GM12891 (cell line): ENCODE data around the gene EWSR1.

Experiments used
- DNase-seq: peaks from one replicate; pipeline ENCODE4 v3.0.0; 2011; ENCODE audit warnings: low spot score; ENCODE audit not compliant: insufficient read length
- FAIRE-seq: peaks from 2 replicates; lab custom pipeline; 2011; peaks lifted over from hg19 to GRCh38; lab: Jason Lieb, UNC
- PAX5 ChIP-seq: IDR thresholded peaks from 2 replicates; pipeline ENCODE4 v1.6.1; 2011; ENCODE audit warnings: low read length, moderate library complexity, mild to moderate bottlenecking; ENCODE audit not compliant: insufficient read depth, severe bottlenecking
- POLR2A ChIP-seq: IDR thresholded peaks from 2 replicates; pipeline ENCODE4 v1.6.1; 2011; ENCODE audit warnings: low read depth, low read length, control low read depth
- POLR2AphosphoS5 ChIP-seq: IDR thresholded peaks from 2 replicates; pipeline ENCODE4 v1.6.1; 2011; ENCODE audit warnings: low read depth, low read length, control low read depth
- POU2F2 ChIP-seq: IDR thresholded peaks from 2 replicates; pipeline ENCODE4 v1.6.1; 2011; ENCODE audit warnings: low read depth, mild to moderate bottlenecking, control low read depth, low read length, moderate library complexity
- SPI1 ChIP-seq: IDR thresholded peaks from 2 replicates; pipeline ENCODE4 v1.6.1; 2011; ENCODE audit warnings: low read depth, low read length, control low read depth
- TAF1 ChIP-seq: IDR thresholded peaks from 2 replicates; pipeline ENCODE4 v1.6.1; 2011; ENCODE audit warnings: low read depth, low read length, control low read depth

The EWSR1 gene

DNA sequence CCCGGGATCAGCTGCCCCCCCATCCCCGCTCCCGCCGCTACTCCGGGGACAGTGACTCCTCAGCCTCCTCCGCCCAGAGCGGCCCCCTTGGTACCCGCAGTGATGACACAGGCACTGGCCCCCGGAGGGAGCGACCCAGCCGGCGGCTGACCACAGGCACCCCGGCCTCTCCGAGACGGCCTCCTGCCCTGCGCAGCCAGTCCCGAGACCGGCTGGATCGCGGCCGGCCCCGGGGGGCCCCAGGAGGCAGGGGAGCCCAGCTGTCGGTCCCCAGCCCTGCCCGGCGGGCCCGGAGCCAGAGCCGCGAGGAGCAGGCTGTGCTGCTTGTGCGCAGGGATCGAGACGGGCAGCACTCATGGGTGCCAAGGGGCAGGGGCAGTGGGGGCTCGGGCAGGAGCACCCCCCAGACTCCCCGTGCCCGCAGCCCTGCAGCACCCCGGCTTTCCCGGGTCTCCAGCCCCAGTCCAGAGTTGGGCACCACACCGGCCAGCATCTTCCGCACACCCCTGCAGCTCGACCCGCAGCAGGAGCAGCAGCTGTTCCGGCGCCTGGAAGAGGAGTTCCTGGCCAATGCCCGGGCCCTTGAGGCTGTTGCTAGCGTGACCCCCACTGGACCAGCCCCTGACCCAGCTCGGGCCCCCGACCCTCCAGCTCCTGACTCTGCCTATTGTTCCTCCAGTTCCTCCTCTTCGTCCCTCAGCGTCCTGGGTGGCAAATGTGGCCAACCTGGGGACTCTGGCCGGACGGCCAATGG lies 43.6 kb downstream of the EWSR1 start:
- FAIRE-seq (no peak), DNase-seq (peak; percentile 13)
- TF ChIP-seq SPI1 (no peak), POU2F2 (no peak), POLR2AphosphoS5 (no peak), TAF1 (no peak), POLR2A (no peak), PAX5 (no peak)

DNA sequence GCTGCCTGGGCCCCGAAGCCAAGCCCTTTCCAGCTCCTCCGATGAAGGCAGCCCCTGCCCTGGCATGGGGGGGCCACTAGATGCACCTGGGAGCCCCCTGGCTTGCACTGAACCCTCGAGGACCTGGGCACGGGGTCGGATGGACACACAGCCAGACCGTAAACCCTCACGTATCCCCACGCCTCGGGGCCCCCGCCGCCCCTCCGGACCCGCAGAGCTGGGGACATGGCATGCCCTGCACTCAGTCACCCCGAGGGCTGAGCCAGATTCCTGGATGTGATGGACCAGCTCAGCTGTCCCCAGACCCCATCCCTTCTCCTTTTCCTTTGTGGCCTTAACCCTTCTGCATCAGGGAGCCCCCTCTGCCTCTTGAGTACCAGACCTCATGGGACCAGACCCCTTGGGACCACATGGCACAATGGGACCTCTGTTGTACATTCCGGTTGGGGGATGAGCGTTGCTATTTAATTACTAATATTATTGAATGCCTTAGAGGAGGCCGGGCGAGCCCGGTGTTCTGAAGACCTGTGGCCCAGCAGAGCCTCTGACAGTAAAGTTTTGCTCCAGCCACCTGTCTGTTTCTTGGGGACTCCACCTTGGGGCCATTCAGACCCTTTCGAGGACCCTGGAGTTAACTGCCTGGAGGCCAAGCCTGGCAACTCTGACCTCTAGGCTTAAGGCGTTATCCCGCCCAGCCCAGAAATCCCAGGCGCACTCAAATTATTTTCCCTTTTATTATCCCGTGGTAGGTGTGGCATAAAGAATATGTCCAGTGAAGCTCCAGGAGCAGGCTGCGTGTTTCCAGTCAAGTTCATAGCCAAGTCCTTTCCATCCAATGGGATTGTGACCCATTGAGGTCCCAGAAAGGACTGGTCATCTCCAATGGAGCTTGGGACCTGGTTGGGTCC lies 44.4 kb downstream of the EWSR1 start:
- FAIRE-seq (no peak), DNase-seq (peak; percentile 15)
- TF ChIP-seq TAF1 (no peak), POLR2AphosphoS5 (no peak), POU2F2 (no peak), PAX5 (no peak), SPI1 (no peak), POLR2A (no peak)

DNA sequence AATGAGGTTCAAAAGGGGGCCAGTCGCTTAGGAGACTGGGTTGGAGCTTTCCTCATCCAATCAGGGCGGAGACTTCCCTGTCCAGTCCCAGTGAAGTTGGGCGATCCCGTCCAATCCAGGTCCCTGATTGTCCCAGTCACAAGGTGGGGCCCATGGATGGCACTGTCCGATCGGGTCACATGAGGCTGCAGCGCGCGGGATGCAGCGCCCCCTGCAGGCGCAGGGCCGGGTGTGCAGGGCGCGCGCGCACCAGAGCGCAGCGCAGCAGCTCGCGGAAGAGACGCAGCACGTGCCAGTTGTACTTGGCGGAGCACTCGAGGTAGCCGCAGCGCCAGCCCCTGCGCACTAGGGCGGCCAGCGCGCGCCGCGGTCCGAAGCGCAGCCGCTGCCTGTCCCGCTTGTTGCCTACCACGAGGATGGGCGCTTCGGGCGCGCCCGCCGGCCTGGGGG lies 45.1 kb downstream of the EWSR1 start:
- DNase-seq (peak; percentile 53), FAIRE-seq (peak; percentile 35)
- TF ChIP-seq POU2F2: no peak
- no peak for TF ChIP-seq POLR2A
- TF ChIP-seq PAX5: no peak
- TF ChIP-seq POLR2AphosphoS5: no peak
- TF ChIP-seq SPI1: no peak
- TF ChIP-seq TAF1: no peak

DNA sequence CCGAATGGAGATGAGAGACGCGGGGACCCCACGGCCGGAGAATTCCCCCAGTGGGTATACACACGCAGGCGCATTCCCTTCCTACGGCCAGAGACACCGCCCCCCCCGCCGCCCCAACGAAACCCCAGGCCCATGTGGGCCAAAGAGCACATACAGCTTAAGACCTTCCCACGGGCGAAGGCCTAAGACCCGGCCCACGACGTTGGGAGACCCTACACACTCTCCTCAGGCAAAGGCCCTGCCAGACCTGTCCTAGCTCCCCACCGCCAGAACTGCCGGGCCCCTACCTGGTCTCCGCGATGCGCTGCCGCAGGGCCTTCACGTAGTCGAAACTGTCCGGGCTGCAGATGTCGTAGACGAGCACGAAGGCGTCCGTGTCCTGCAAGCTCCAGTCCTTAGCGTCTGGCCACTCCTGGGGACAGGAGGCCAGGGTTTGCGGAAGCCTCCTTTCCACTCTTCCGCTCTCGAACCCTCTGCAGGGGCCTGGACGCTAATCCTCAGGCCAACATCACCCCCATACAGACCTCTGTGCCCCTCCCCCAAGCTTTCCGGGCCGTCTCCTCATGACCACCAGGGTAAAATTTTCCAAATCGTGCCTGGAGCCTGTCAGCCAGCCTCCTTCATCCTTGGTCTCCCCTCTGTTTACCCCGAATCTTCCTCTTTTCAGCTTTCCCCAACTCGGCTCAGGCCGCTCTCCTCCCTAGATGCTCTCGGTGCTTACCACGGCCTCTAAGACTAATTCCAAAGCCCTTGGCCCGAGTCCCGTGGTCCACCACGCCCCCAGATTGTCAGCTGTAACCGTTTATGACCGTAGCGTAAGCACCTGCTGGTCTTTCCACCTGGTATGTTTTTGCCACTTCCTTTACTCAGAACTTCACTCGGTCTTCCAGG lies 45.8 kb downstream of the EWSR1 start:
- peak; percentile 31 for DNase-seq

DNA sequence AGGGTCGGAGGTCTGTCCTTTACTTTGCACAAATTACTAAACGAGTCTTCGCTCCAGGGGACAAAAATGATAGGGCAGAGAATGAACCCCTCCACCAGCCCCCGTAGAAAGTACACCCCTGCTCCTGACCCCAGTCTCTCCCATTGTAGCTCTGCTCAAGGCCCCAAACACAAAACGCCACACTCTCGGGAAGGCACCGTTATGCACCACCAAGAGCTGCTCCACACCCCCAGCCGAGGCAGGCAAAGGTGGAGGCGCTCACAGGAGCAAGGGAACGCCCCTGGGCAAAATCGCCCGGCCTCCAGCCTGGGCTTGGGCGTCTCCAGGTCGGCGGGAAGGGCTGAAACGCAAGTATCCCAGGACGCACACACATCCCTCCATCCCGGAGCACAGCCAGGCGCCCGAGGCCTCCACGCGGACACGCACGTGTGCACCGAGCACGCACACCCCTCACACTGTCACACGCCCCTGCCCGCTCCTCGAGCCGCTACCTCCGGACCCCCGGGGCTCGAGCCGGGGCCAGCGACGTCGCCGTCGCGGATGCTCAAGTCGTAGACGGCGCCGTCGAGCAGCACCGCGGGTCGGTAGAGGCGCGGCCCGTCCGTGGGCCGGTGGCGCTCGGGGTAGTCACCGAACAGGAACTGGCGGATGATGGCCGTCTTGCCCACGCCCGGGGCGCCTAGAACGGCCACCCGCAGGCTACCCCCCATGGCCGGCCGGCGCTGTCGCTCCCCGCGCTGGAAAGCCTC lies 46.6 kb downstream of the EWSR1 start:
- FAIRE-seq: no peak
- no peak for TF ChIP-seq POU2F2
- TF ChIP-seq POLR2AphosphoS5: no peak
- no peak for TF ChIP-seq PAX5
- no peak for TF ChIP-seq TAF1
- DNase-seq: peak; percentile 39

More for the DNA sequence above, 45.8 kb downstream of the EWSR1 start:
- no peak for FAIRE-seq
- TF ChIP-seq POU2F2: no peak

DNA sequence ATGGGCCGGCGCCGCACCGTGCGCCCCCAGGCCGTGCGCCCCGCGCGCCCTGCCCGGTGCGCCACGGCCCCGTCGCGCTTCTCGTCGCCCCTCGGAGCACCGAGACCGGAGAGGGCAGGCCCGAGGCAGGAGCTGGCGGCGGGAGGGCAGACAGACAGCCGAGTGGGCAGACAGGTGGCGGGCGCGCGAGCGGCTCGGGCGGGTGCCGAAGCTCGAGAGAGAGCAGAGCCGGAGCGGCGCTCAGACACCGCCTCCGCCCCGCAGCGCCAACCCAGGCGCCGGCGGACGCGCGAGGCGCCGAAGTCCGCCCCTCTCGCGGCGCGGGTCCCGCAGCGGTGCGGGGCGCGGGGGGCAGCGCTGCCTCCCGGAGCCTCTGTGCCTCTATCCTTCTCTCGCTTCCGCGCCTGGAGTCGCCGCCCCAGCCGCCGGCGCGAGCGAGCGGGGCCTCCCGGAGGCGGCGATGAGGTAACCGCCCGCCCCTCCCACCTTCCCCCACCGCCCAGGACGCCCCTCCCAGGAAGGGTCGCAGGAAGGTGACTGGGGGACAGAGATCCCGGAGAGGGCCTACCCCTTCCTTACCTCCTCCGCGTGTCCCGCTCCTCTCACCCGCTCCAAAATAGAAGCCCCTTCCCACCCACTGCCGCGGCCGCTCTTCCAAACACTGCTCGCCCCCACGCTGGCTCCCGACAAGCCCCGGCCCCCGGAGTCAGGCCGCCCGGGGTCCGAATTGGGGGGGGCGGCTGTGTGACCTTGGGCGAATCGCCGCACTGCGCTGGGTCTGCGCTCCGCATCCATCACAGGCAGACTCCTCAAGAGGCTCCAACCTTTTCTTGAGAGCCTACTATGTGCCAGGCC lies 47.4 kb downstream of the EWSR1 start, which contains the start of gene RASL10A:
Gene RASL10A (minus strand): TSS at position 412 of the 855 bp plus-strand sequence. CDS start 451 bp downstream, outside the sequence.
- no peak for FAIRE-seq

DNA sequence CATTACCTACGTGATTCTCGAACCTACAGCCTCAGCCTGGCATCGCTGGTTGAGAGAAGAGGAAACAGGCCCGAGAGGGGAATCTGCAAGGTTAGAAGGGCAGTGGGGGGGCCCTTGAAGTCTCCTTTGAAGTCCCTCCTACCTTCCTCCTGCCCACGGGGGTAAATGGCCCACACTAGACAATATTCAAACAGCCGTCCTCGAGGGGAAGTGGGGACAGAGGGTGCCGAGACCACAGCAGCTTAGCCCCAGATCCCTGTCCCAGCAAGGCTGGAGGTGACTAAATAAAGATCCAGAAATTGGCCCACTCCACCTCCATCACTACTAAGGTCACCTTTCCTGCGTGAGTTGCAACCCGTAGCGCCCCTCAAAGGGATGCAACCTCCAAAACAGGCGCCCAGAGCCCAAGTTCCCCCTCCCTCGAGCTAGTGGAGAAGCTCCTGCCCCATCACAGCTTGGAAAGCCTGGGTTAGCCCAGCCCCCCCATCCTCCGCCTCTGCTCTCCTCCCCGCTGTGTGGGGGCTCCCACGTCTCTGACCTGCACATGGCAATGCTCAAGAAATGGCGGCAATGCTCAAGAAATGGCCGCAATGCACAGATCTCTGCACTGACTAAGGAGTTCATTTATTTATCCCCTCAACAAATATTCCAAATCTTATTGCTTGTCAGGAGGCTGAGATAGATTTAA lies 48.2 kb downstream of the EWSR1 start:
- DNase-seq (no peak), FAIRE-seq (no peak)
- TF ChIP-seq POLR2AphosphoS5: no peak
- TF ChIP-seq POLR2A: no peak
- TF ChIP-seq SPI1: no peak
- no peak for TF ChIP-seq POU2F2
- TF ChIP-seq PAX5: no peak

More for the DNA sequence above, 47.4 kb downstream of the EWSR1 start, which contains the start of gene RASL10A:
- DNase-seq: peak; percentile 62
- TF ChIP-seq POLR2AphosphoS5 (no peak), TAF1 (no peak)

DNA sequence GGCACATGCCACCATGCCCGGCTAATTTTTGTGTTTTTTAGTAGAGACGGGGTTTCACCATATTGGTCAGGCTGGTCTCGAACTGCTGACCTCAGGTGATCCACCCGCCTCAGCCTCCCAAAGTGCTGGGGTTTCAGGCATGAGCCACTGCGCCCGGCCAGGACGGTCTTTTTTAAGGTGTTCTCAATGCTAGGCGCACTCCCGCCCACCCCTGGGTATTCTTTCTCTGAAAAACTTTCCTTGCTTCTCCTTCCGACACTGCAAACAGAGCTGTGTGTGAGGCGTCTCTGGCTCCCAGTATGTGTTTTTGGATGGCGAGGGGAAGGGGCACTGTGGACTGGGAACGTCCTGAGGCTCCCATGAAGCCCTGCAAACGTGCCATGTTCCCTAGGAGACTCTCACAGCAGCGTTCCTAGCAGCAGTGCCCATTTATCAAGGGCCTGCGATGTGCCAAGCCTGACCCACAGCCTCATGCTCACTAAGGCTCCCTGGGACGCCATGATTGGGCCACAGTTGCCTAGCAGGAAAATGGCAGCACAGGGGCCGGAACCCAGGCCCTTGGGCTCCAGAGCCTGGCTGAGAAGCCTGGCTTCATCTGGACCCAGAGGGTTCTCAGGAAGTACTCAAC lies 49.9 kb downstream of the EWSR1 start:
- DNase-seq (no peak), FAIRE-seq (no peak)
- TF ChIP-seq PAX5 (no peak), POLR2A (no peak), TAF1 (no peak), POU2F2 (no peak), POLR2AphosphoS5 (no peak), SPI1 (no peak)
